ENCODE data around the gene BABAM2.

GRCh38 chr2:27962006-27962405 is 71.5 kb downstream of the BABAM2 start:
- TF ChIP-seq CTCF (IDR thresholded peaks at IDR 0.05; ENCODE audit: low read depth, low read length) (no peak), MYC (IDR thresholded peaks at IDR 0.05; ENCODE audit: low read depth, low read length) (no peak)
